Smooth muscle cell (in vitro differentiated cells): ENCODE data around the gene IL2RA. TPM values are rescaled to one million over a fixed set of nuclear protein-coding genes. Genes with fewer than 3 reads are reported as not detected.

Experiments used
- DNase-seq: peaks from one replicate; lab custom pipeline; 2025; ENCODE audit not compliant: unreplicated experiment; lab: John Stamatoyannopoulos, UW
- H2AFZ ChIP-seq: fragments of 200-600 bp; sonication (generic); 2 replicates; pipeline ENCODE4 v1.6.0; 2016; ENCODE audit warnings: antibody characterized with exemption, low read depth, mild to moderate bottlenecking
- H3F3A ChIP-seq: fragments of 200-600 bp; sonication (generic); 2 replicates; pipeline ENCODE4 v1.6.0; 2017; ENCODE audit warnings: antibody characterized with exemption, low read depth
- H3K27ac ChIP-seq: fragments of 200-600 bp; sonication (generic); 2 replicates; pipeline ENCODE4 v1.5.1; 2016; ENCODE audit warnings: low read depth, mild to moderate bottlenecking
- H3K27me3 ChIP-seq: fragments of 200-600 bp; sonication (generic); 2 replicates; pipeline ENCODE4 v1.6.1; 2016; ENCODE audit warnings: low read depth, mild to moderate bottlenecking
- H3K36me3 ChIP-seq: fragments of 200-600 bp; sonication (generic); 2 replicates; pipeline ENCODE4 v1.5.1; 2016; ENCODE audit warnings: low read depth
- H3K4me1 ChIP-seq: fragments of 200-600 bp; sonication (generic); 2 replicates; pipeline ENCODE4 v1.5.1; 2016; ENCODE audit warnings: low read depth
- H3K4me2 ChIP-seq: fragments of 200-600 bp; sonication (generic); 2 replicates; pipeline ENCODE4 v1.6.0; 2016; ENCODE audit warnings: mild to moderate bottlenecking
- H3K4me3 ChIP-seq: fragments of 200-600 bp; sonication (generic); 2 replicates; pipeline ENCODE4 v1.5.1; 2016; ENCODE audit warnings: mild to moderate bottlenecking
- H3K79me2 ChIP-seq: fragments of 200-600 bp; sonication (generic); 2 replicates; pipeline ENCODE4 v1.6.0; 2016; ENCODE audit warnings: low read depth, mild to moderate bottlenecking
- H3K9ac ChIP-seq: fragments of 200-600 bp; sonication (generic); 2 replicates; pipeline ENCODE4 v1.6.0; 2016; ENCODE audit warnings: low read depth
- H3K9me3 ChIP-seq: fragments of 200-600 bp; sonication (generic); replicated peaks from 2 replicates; pipeline ENCODE4 v1.5.1; 2016; ENCODE audit warnings: low read depth
- H4K20me1 ChIP-seq: fragments of 200-600 bp; sonication (generic); 2 replicates; pipeline ENCODE4 v1.6.0; 2016; ENCODE audit warnings: low read depth
- CTCF ChIP-seq: fragments of 200-600 bp; sonication (generic); IDR thresholded peaks from 2 replicates; pipeline ENCODE4 v1.5.1; 2017; ENCODE audit warnings: borderline replicate concordance, mild to moderate bottlenecking, antibody characterized with exemption; ENCODE audit not compliant: insufficient read depth, poor library complexity, severe bottlenecking
- WGBS: methylation state at CpG from one replicate; pipeline ENCODE4 v1.1.7; 2016; ENCODE audit warnings: low lambda C conversion rate; 5-methylcytosine and 5-hydroxymethylcytosine counted together
- polyA plus RNA-seq: library from polyadenylated mRNA; unstranded; fragments of >200 nt; fragmentation: Nextera tagmentation; extraction: Ambion mirVana; gene quantifications from 2 replicates; pipeline ENCODE4 v1.2.1, GENCODE V29; 2016
- total RNA-seq: library from RNA; depleted of rRNA; stranded (reverse); fragments of >200 nt; gene quantifications from 2 replicates; pipeline ENCODE4 v1.2.3, GENCODE V29; 2014

Gene IL2RA
- total and polyA plus RNA-seq, 2 experiments from 2014 or later = not detected

- no peak overlapping the region for H2AFZ ChIP-seq
- 2% methylated on average over 42 of the region's 53 CpGs for WGBS
Measured at GRCh38 chr10:6089334-6090219, 27.4 kb upstream of the IL2RA start.

GRCh38 chr10:6088721-6089333 is 26.7 kb upstream of the IL2RA start, which contains the start of gene RBM17:
TSS of gene RBM17 (plus strand) at chr10:6089034. CDS start at chr10:6097066, 8,032 bp downstream.
- H3K4me3 ChIP-seq = peak within 1 kb of the TSS; percentile 97
- no peaks in the 10 kb centered on the region for H3K9me3 ChIP-seq
- peaks cover 50% of the 10 kb centered on the region for H3K79me2 ChIP-seq
- no peaks in the 10 kb centered on the region for H3K27me3 ChIP-seq
- peaks cover 4% of the 10 kb centered on the region for H3K4me1 ChIP-seq
- peaks cover 45% of the 10 kb centered on the region for H4K20me1 ChIP-seq
- WGBS = under 1% methylated on average over 65 of the region's 77 CpGs
- H2AFZ ChIP-seq = peak within 1 kb of the TSS; percentile 77
- no peaks in the 10 kb centered on the region for H3K36me3 ChIP-seq
- peak within 1 kb of the TSS; percentile 65 for H3K27ac ChIP-seq
- H3F3A ChIP-seq = no peaks in the 10 kb centered on the region
- H3K4me2 ChIP-seq = peak within 1 kb of the TSS; percentile 98
- TF ChIP-seq CTCF = peak; percentile 100
- H3K9ac ChIP-seq = peak within 1 kb of the TSS; percentile 89
- DNase-seq = peak; percentile 93

More at GRCh38 chr10:6089334-6090219, 27.4 kb upstream of the IL2RA start:
- Histone ChIP-seq H3K9ac (peak overlapping the region; percentile 89), H4K20me1 (peaks cover 52% of the 10 kb centered on the region), H3K79me2 (peaks cover 56% of the 10 kb centered on the region), H3K27me3 (no peaks in the 10 kb centered on the region), H3K4me3 (peak overlapping the region; percentile 97), H3F3A (no peaks in the 10 kb centered on the region), H3K4me2 (peak overlapping the region; percentile 98), H3K36me3 (no peaks in the 10 kb centered on the region), H3K4me1 (peaks cover 4% of the 10 kb centered on the region), H3K27ac (peak overlapping the region; percentile 65), H3K9me3 (no peaks in the 10 kb centered on the region)
- no peak for TF ChIP-seq CTCF
- DNase-seq = no peak

- no peak overlapping the region for H3K9ac ChIP-seq
- peak overlapping the region; percentile 54 for H2AFZ ChIP-seq
- no peaks in the 10 kb centered on the region for H3K27me3 ChIP-seq
- no peaks in the 10 kb centered on the region for H3K36me3 ChIP-seq
- peaks cover 12% of the 10 kb centered on the region for H3K4me1 ChIP-seq
- 26% methylated on average over 19 of the region's 19 CpGs for WGBS
- peak; percentile 74 for TF ChIP-seq CTCF
- DNase-seq = peak; percentile 45
- H3K79me2 ChIP-seq = peaks cover 27% of the 10 kb centered on the region
- no peaks in the 10 kb centered on the region for H3K9me3 ChIP-seq
- H3F3A ChIP-seq = no peaks in the 10 kb centered on the region
- H4K20me1 ChIP-seq = peaks cover 23% of the 10 kb centered on the region
- H3K4me2 ChIP-seq = peak overlapping the region; percentile 56
- H3K4me3 ChIP-seq = no peak overlapping the region
- no peak overlapping the region for H3K27ac ChIP-seq
Measured at GRCh38 chr10:6086375-6087233, 24.4 kb upstream of the IL2RA start.
